ENCODE results near the gene RUNX2.

DNA sequence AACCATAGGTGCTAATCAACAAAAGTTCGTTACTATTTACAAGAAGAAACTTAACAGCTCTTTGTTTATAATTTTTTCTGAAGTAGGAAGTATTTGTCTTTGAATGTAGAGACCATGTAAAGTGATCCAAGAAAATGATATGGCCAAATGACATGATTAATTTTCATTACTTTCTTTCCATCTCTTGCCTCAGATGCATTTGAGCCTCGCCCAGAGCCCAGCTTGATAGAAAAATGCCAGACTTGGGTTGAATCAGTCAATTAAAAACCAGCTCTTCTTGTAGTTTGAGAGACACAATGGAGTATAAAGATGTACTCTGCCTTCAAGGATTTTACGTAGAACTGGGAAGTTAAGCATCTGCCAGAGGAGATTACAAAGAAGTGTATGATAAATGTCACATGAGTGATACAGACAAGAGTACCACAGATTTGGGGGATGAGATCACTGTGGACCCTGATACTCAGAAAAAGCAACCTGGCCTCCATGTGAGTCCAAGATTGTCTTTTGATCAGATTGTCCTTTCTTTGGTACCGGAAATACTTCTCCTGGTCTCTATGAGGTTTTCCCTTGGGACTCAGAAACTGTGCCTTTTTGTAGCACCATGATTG lies 142.1 kb downstream of the RUNX2 start:
- TF ChIP-seq, protein P1, sequence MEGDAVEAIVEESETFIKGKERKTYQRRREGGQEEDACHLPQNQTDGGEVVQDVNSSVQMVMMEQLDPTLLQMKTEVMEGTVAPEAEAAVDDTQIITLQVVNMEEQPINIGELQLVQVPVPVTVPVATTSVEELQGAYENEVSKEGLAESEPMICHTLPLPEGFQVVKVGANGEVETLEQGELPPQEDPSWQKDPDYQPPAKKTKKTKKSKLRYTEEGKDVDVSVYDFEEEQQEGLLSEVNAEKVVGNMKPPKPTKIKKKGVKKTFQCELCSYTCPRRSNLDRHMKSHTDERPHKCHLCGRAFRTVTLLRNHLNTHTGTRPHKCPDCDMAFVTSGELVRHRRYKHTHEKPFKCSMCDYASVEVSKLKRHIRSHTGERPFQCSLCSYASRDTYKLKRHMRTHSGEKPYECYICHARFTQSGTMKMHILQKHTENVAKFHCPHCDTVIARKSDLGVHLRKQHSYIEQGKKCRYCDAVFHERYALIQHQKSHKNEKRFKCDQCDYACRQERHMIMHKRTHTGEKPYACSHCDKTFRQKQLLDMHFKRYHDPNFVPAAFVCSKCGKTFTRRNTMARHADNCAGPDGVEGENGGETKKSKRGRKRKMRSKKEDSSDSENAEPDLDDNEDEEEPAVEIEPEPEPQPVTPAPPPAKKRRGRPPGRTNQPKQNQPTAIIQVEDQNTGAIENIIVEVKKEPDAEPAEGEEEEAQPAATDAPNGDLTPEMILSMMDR (conservative IDR thresholded peaks at IDR 0.05; ENCODE audit: low read depth in 2 of 2) = no peak
- TF ChIP-seq POLR2AphosphoS5 (IDR thresholded peaks at IDR 0.05; ENCODE audit: low read depth) = no peak
- no peak for TF ChIP-seq EZH2 (IDR thresholded peaks at IDR 0.05; ENCODE audit: low read depth, unreplicated experiment)
- no peak for TF ChIP-seq JUNB (IDR thresholded peaks at IDR 0.05; ENCODE audit: unreplicated experiment)
